PC-3 (cell line): ENCODE measurements around the gene ABHD16A. TPM values are rescaled to one million over a fixed set of nuclear protein-coding genes. Genes with fewer than 3 reads are reported as not detected.

Experiments
- ATAC-seq: fragments of 200-7000 bp; cut with Tn5 transposase; 2 replicates; pipeline ENCODE4 v1.9.1; 2020; ENCODE audit warnings: mild to moderate bottlenecking, moderate library complexity
- BruUV-seq: library from RNA; stranded (reverse); fragments of 400-500 nt; replicated peaks from 2 replicates; lab custom pipeline; 2021; lab: Mats Ljungman, UMichigan
- CTCF ChIA-PET: fragments of 300-600 bp; sonication (Branson Sonifier 250); formaldehyde crosslinking; loops from one replicate; lab custom pipeline; 2022; ENCODE audit warnings: antibody characterized with exemption; lab: Charles Lee
- POLR2A ChIA-PET: fragments of 300-600 bp; sonication (Branson Sonifier 250); formaldehyde crosslinking; loops from one replicate; lab custom pipeline; 2022; ENCODE audit warnings: antibody characterized with exemption; ENCODE audit not compliant: unreplicated experiment; lab: Charles Lee
- DNase-seq: peaks from one replicate; pipeline ENCODE4 v3.0.0-alpha.2; 2015
- H2AFZ ChIP-seq: fragments of 300-600 bp; sonication (generic); 2 replicates; pipeline ENCODE4 v1.6.0; 2016; ENCODE audit warnings: antibody characterized with exemption, low read length
- H3F3A ChIP-seq: fragments of 300-600 bp; sonication (generic); one replicate; pipeline ENCODE4 v1.6.0; 2017; ENCODE audit warnings: antibody characterized with exemption, low read length, control low read depth, mild to moderate bottlenecking; ENCODE audit not compliant: unreplicated experiment
- H3K27ac ChIP-seq: fragments of 300-600 bp; sonication (generic); 2 replicates; pipeline ENCODE4 v1.5.1; 2016; ENCODE audit warnings: mild to moderate bottlenecking, low read length
- H3K27me3 ChIP-seq: fragments of 300-600 bp; sonication (generic); 2 replicates; pipeline ENCODE4 v1.6.1; 2016; ENCODE audit warnings: low read length, mixed read lengths
- H3K36me3 ChIP-seq: fragments of 300-600 bp; sonication (generic); 2 replicates; pipeline ENCODE4 v1.6.1; 2016; ENCODE audit warnings: low read depth, mixed run types, low read length, mixed read lengths
- H3K4me1 ChIP-seq: fragments of 300-600 bp; sonication (generic); 2 replicates; pipeline ENCODE4 v1.5.1; 2016; ENCODE audit warnings: low read length; ENCODE audit not compliant: insufficient read depth
- H3K4me2 ChIP-seq: fragments of 300-600 bp; sonication (generic); 2 replicates; pipeline ENCODE4 v1.6.0; 2016; ENCODE audit warnings: low read length
- H3K4me3 ChIP-seq: fragments of 300-600 bp; sonication (generic); 2 replicates; pipeline ENCODE4 v1.5.1; 2016; ENCODE audit warnings: mild to moderate bottlenecking, low read length, mixed read lengths
- H3K79me2 ChIP-seq: fragments of 300-600 bp; sonication (generic); 2 replicates; pipeline ENCODE4 v1.6.1; 2017; ENCODE audit warnings: low read length, mixed read lengths
- H3K9ac ChIP-seq: fragments of 300-600 bp; sonication (generic); 2 replicates; pipeline ENCODE4 v1.6.0; 2016; ENCODE audit warnings: mild to moderate bottlenecking, low read length
- H3K9me2 ChIP-seq: fragments of 300-600 bp; sonication (generic); replicated peaks from 2 replicates; pipeline ENCODE4 v1.6.1; 2016; ENCODE audit warnings: mixed run types, low read length, mixed read lengths
- H3K9me3 ChIP-seq: fragments of 300-600 bp; sonication (generic); 2 replicates; pipeline ENCODE4 v1.6.1; 2016; ENCODE audit warnings: low read length, mixed read lengths
- H4K20me1 ChIP-seq: fragments of 300-600 bp; sonication (generic); 2 replicates; pipeline ENCODE4 v1.6.1; 2016; ENCODE audit warnings: low read length, mixed read lengths
- CTCF ChIP-seq: fragments of 300-600 bp; sonication (generic); conservative IDR thresholded peaks from 2 replicates; pipeline ENCODE4 v1.5.1; 2017; ENCODE audit warnings: antibody characterized with exemption, low read depth, mild to moderate bottlenecking, low read length
- EZH2 ChIP-seq: fragments of 300-600 bp; sonication (generic); IDR thresholded peaks from one replicate; pipeline ENCODE4 v1.6.1; 2017; ENCODE audit warnings: antibody characterized with exemption, mild to moderate bottlenecking, low read length; ENCODE audit not compliant: unreplicated experiment
- EZH2phosphoT487 ChIP-seq: fragments of 300-600 bp; sonication (generic); IDR thresholded peaks from 2 replicates; pipeline ENCODE4 v1.6.1; 2018; ENCODE audit warnings: mild to moderate bottlenecking, antibody characterized with exemption, low read length, borderline replicate concordance
- intact Hi-C: fragments of 100-400 bp; cut with micrococcal nuclease; formaldehyde crosslinking; loops from 2 replicates; pipeline ENCODE4 v1.9.0; 2023
- total RNA-seq: library from RNA; depleted of rRNA; stranded (reverse); fragments of >200 nt; gene quantifications from 2 replicates; pipeline ENCODE4 v1.2.3, GENCODE V29; 2014

Gene ABHD16A
- total RNA-seq, 1 experiment from 2014 or later, result 52.0 TPM

GRCh38 chr6:31681135-31681671, 21.9 kb downstream of the ABHD16A start:
- H3F3A ChIP-seq, result peaks cover 4% of the 10 kb centered on the region
- peak overlapping the region; percentile 83 for H2AFZ ChIP-seq
- no peaks in the 10 kb centered on the region for H3K9me2 ChIP-seq
- H4K20me1 ChIP-seq, result no peaks in the 10 kb centered on the region
- H3K27me3 ChIP-seq, result no peaks in the 10 kb centered on the region
- CTCF ChIA-PET, result interaction anchor here (0.6 to 1.0 kb wide), 2 partner anchors 51 to 89 kb away, joined by 4 read pairs; no protein-coding TSS in a partner anchor
- ATAC-seq, result peak; percentile 54
- peak; percentile 48 for DNase-seq
- no peaks in the 10 kb centered on the region for H3K36me3 ChIP-seq
- peaks cover 16% of the 10 kb centered on the region for H3K4me1 ChIP-seq
- peak overlapping the region; percentile 85 for H3K4me2 ChIP-seq
- H3K79me2 ChIP-seq, result no peaks in the 10 kb centered on the region
- BruUV-seq, result TSS peak; percentile 69
- no peaks in the 10 kb centered on the region for H3K9me3 ChIP-seq
- intact Hi-C loops, result loop anchor here (10.0 kb wide), 2 partner anchors 154 to 184 kb away; partner anchors contain the start of gene NEU1
- TF ChIP-seq EZH2, result no peak
- POLR2A ChIA-PET, result no interaction called here
- peak overlapping the region; percentile 10; the same call in 1 of the 2 replicates for H3K27ac ChIP-seq
- peak overlapping the region; percentile 59 for H3K9ac ChIP-seq
- peak overlapping the region; percentile 67 for H3K4me3 ChIP-seq

- no peaks in the 10 kb centered on the region for H3K79me2 ChIP-seq
- H3K36me3 ChIP-seq, result no peaks in the 10 kb centered on the region
- no peaks in the 10 kb centered on the region for H3K9me3 ChIP-seq
- no peaks in the 10 kb centered on the region for H3K27me3 ChIP-seq
- no peaks in the 10 kb centered on the region for H3K9me2 ChIP-seq
- H3F3A ChIP-seq, result peaks cover 4% of the 10 kb centered on the region
- H4K20me1 ChIP-seq, result no peaks in the 10 kb centered on the region
- H3K4me1 ChIP-seq, result peaks cover 16% of the 10 kb centered on the region
- H3K4me3 ChIP-seq, result peak within 1 kb of the TSS; percentile 67
- DNase-seq (peak; percentile 84), ATAC-seq (peak; percentile 78)
- POLR2A ChIA-PET, result no interaction called here
- H3K9ac ChIP-seq, result peak within 1 kb of the TSS; percentile 59
- intact Hi-C loops, result loop anchor here (1.0 to 10.0 kb wide), 4 partner anchors 59 to 184 kb away; partner anchors contain the start of gene NEU1
- TF ChIP-seq EZH2phosphoT487 (no peak), CTCF (peak; percentile 61), EZH2 (no peak)
- peak within 1 kb of the TSS; percentile 21 for H3K27ac ChIP-seq
- BruUV-seq, result TSS peak; percentile 59
- CTCF ChIA-PET, result interaction anchor here (0.5 to 1.0 kb wide), 3 partner anchors 52 to 184 kb away, joined by 3 to 4 read pairs (median 4); no protein-coding TSS in a partner anchor
- peak within 1 kb of the TSS; percentile 83 for H2AFZ ChIP-seq
- peak within 1 kb of the TSS; percentile 85 for H3K4me2 ChIP-seq
Observed at GRCh38 chr6:31680226-31681134, 22.6 kb downstream of the ABHD16A start, which contains the start of gene LY6G5C. LY6G5C (minus strand) TSS chr6:31681067; CDS start chr6:31680373, 694 bp downstream.

DNA sequence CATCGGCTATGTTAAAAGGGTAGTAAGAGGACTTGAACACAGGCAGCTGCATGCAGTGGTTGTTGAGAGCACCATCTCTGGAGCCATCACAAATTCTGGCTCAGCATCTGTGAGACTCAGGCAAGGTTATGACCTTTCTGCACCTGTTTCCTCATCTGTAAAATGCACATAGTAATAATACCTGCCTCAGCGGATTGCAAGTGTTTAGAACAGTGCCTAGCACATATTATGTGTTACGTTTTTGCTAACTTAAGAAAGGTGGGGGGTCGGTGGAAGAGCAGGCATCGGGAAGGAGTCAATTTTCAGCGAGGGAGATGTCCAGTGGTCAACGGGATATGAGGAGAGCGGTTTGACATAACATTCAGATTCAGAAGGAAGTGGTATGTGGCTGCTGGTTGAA, 25.2 kb downstream of the ABHD16A start:
- CTCF ChIA-PET, result no interaction called here
- no peak overlapping the region for H3K9ac ChIP-seq
- no peaks in the 10 kb centered on the region for H3K9me3 ChIP-seq
- no peak overlapping the region for H3K27ac ChIP-seq
- H3K27me3 ChIP-seq, result no peaks in the 10 kb centered on the region
- H3K4me3 ChIP-seq, result no peak overlapping the region
- intact Hi-C loops, result no loop called here
- TF ChIP-seq CTCF (no peak), EZH2 (no peak), EZH2phosphoT487 (no peak)
- H3K4me1 ChIP-seq, result peaks cover 16% of the 10 kb centered on the region
- H4K20me1 ChIP-seq, result no peaks in the 10 kb centered on the region
- no peak overlapping the region for H2AFZ ChIP-seq
- H3K79me2 ChIP-seq, result no peaks in the 10 kb centered on the region
- POLR2A ChIA-PET, result no interaction called here
- H3K36me3 ChIP-seq, result 0 out of 2 replicates have a peak, but pooled peaks cover 2% of the 10 kb centered on the region
- DNase-seq (no peak), ATAC-seq (no peak)
- BruUV-seq, result no TSS peak
- no peaks in the 10 kb centered on the region for H3K9me2 ChIP-seq
- no peak overlapping the region for H3K4me2 ChIP-seq
- peaks cover 4% of the 10 kb centered on the region for H3F3A ChIP-seq
